CD8-positive, alpha-beta memory T cell (primary cell): Measurements from ENCODE around the gene SEMA5B. TPM values are rescaled to one million over a fixed set of nuclear protein-coding genes. Genes with fewer than 3 reads are reported as not detected.
A peak's percentile ranks its signal among the peaks of the same experiment; 100 is the strongest.

ENCODE experiments used
- CTCF ChIA-PET: fragments of 350-600 bp; sonication (Branson Sonifier 250); formaldehyde crosslinking; loops from one replicate; lab custom pipeline; 2021; ENCODE audit warnings: antibody characterized with exemption; lab: Charles Lee
- POLR2A ChIA-PET: fragments of 350-600 bp; sonication (Branson Sonifier 250); formaldehyde crosslinking; loops from one replicate; lab custom pipeline; 2021; ENCODE audit warnings: antibody characterized with exemption; lab: Charles Lee
- DNase-seq, 5 donors: peaks; one replicate each; pipeline versions ENCODE4 v3.0.0 to v3.0.0-alpha.2; 2020 to 2022; ENCODE audit warnings: mixed read lengths in 1 of 5
- H3K27ac ChIP-seq: one replicate; pipeline ENCODE4 v1.7.0; 2013; ENCODE audit warnings: low read depth, mild to moderate bottlenecking, low read length, moderate library complexity
- H3K27me3 ChIP-seq: 2 replicates; pipeline ENCODE4 v1.7.0; 2013; ENCODE audit warnings: low read length, mild to moderate bottlenecking; ENCODE audit not compliant: insufficient read depth, poor library complexity, severe bottlenecking
- H3K36me3 ChIP-seq: 2 replicates; pipeline ENCODE4 v1.7.0; 2013; ENCODE audit warnings: mild to moderate bottlenecking, low read length, moderate library complexity; ENCODE audit not compliant: insufficient read depth
- H3K4me1 ChIP-seq: 2 replicates; pipeline ENCODE4 v1.7.0; 2013; ENCODE audit warnings: mild to moderate bottlenecking, low read length, moderate library complexity; ENCODE audit not compliant: insufficient read depth
- H3K4me3 ChIP-seq: 2 replicates; pipeline ENCODE4 v1.7.0; 2013; ENCODE audit warnings: mild to moderate bottlenecking, low read length
- H3K9me3 ChIP-seq: 2 replicates; pipeline ENCODE4 v1.7.0; 2013; ENCODE audit warnings: mild to moderate bottlenecking, low read length
- H3K27ac Mint-ChIP-seq, 8 donors: one replicate each; pipeline ENCODE4 v1.8.0; 2020 to 2021; ENCODE audit warnings: mixed read lengths in 8 of 8, mild to moderate bottlenecking in 6 of 8, inconsistent platforms in 3 of 8, moderate library complexity in 3 of 8
- H3K27me3 Mint-ChIP-seq, 2 donors: one replicate each; pipeline ENCODE4 v1.8.0; 2020 to 2021; ENCODE audit warnings: mixed read lengths in 2 of 2, mild to moderate bottlenecking in 1 of 2, moderate library complexity in 1 of 2
- H3K36me3 Mint-ChIP-seq, 3 donors: one replicate each; pipeline ENCODE4 v1.8.0; 2020 to 2021; ENCODE audit warnings: mixed read lengths in 3 of 3, inconsistent platforms in 1 of 3, mild to moderate bottlenecking in 1 of 3
- H3K4me1 Mint-ChIP-seq, 3 donors: one replicate each; pipeline ENCODE4 v1.8.0; 2020 to 2021; ENCODE audit warnings: mixed read lengths in 3 of 3, inconsistent platforms in 1 of 3, mild to moderate bottlenecking in 1 of 3
- H3K4me3 Mint-ChIP-seq, 7 donors: one replicate each; pipeline ENCODE4 v1.8.0; 2020 to 2021; ENCODE audit warnings: mixed read lengths in 7 of 7, mild to moderate bottlenecking in 6 of 7, moderate library complexity in 4 of 7, inconsistent platforms in 2 of 7
- H3K9me3 Mint-ChIP-seq, 5 donors: one replicate each; pipeline ENCODE4 v1.8.0; 2020 to 2022; ENCODE audit warnings: mixed read lengths in 5 of 5, mild to moderate bottlenecking in 3 of 5, moderate library complexity in 2 of 5, inconsistent platforms in 1 of 5
- polyA plus RNA-seq: library from polyadenylated mRNA; unstranded; fragments of 300-500 nt; fragmentation: Illumina TruSeq; gene quantifications from one replicate; pipeline ENCODE4 v1.2.3, GENCODE V29; 2021
- total RNA-seq, 2 experiments: library from RNA; stranded (reverse); gene quantifications; one replicate each; pipeline ENCODE4 v1.2.3, GENCODE V29; 2021

The SEMA5B gene
- total and polyA plus RNA-seq, 3 experiments from 2014 or later: not detected

DNA sequence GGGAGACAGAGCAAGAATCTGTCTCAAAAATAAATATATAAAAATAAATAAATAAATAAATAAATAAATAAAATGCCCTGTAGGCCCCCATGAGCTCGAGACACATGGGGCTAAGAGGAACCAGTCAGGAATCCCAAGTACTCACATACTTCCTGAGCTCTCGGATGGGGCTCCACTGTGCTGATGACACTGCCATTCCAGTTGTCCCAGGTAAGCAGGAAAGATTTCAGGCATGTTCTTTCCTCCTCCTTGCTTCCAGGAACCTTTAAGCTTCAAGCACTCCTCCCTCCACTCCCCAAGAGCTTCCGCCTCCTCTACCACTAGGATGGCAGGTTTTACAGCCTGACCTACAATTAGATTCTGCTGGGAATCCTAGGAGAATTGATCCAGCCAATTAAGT, 119.3 kb downstream of the SEMA5B start:
- no peak for DNase-seq
- ChIA-PET CTCF (interaction anchor here (0.9 kb wide), 1 partner anchor 9 kb away, joined by 4 read pairs; no protein-coding TSS in a partner anchor), POLR2A (no interaction called here)
- no peaks in the 10 kb centered on the region for H3K4me1 ChIP-seq
- Mint-ChIP-seq H3K36me3 (peaks cover 0 to 3% (median 0%) of the 10 kb centered on the region in 3 donors), H3K27ac (no peak overlapping the region), H3K4me1 (no peaks in the 10 kb centered on the region), H3K4me3 (no peak overlapping the region), H3K9me3 (peaks cover 2 to 6% (median 3%) of the 10 kb centered on the region in 5 donors), H3K27me3 (peaks cover 14 to 59% of the 10 kb centered on the region in 2 donors)
- H3K36me3 ChIP-seq: no peaks in the 10 kb centered on the region
- peaks cover 4% of the 10 kb centered on the region for H3K27me3 ChIP-seq
- H3K4me3 ChIP-seq: no peak overlapping the region
- no peaks in the 10 kb centered on the region for H3K9me3 ChIP-seq
- no peak overlapping the region for H3K27ac ChIP-seq

GRCh38 chr3:122907471-122907870, 120.1 kb downstream of the SEMA5B start:
- peaks cover 2 to 6% (median 3%) of the 10 kb centered on the region in 5 donors for H3K9me3 Mint-ChIP-seq
- Histone ChIP-seq H3K4me3 (no peak overlapping the region), H3K9me3 (no peaks in the 10 kb centered on the region), H3K27ac (no peak overlapping the region), H3K36me3 (no peaks in the 10 kb centered on the region), H3K4me1 (no peaks in the 10 kb centered on the region), H3K27me3 (peaks cover 4% of the 10 kb centered on the region)
- ChIA-PET CTCF (no interaction called here), POLR2A (no interaction called here)
- no peak overlapping the region for H3K27ac Mint-ChIP-seq
- no peaks in the 10 kb centered on the region for H3K4me1 Mint-ChIP-seq
- H3K27me3 Mint-ChIP-seq: peaks cover 14 to 63% of the 10 kb centered on the region in 2 donors
- H3K4me3 Mint-ChIP-seq: no peak overlapping the region
- H3K36me3 Mint-ChIP-seq: peaks cover 0 to 3% (median 0%) of the 10 kb centered on the region in 3 donors
- no peak for DNase-seq

DNA sequence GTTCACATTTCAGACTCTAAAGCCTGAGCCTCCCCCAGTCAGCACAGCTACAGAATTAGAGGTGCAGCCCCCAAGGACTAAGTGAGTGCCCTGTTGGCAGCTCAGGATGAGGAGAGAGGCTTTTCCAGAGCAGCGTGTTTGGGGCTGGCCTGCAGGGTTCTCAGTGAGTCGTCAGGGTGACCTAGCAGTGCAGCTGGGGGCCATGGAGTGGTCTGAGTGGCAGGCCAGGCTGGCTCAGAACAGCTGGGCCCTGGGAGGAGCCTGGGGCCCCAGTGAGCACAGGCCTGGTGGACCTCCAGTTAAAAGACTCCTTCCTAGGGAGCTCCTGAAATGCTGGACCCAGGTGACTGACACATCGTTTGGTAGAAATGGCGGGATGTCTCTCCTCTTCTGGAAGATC, 124.4 kb downstream of the SEMA5B start:
- peaks cover 1 to 44% of the 10 kb centered on the region in 2 donors for H3K27me3 Mint-ChIP-seq
- H3K36me3 Mint-ChIP-seq: peaks cover 0 to 3% (median 0%) of the 10 kb centered on the region in 3 donors
- ChIA-PET CTCF (no interaction called here), POLR2A (no interaction called here)
- H3K4me3 Mint-ChIP-seq: no peak overlapping the region
- no peak overlapping the region for H3K27ac ChIP-seq
- H3K9me3 Mint-ChIP-seq: peaks cover 2 to 6% (median 3%) of the 10 kb centered on the region in 5 donors
- H3K4me1 ChIP-seq: no peaks in the 10 kb centered on the region
- H3K36me3 ChIP-seq: no peaks in the 10 kb centered on the region
- no peak overlapping the region for H3K4me3 ChIP-seq
- H3K4me1 Mint-ChIP-seq: no peaks in the 10 kb centered on the region
- no peaks in the 10 kb centered on the region for H3K9me3 ChIP-seq
- no peak for DNase-seq
- H3K27ac Mint-ChIP-seq: no peak overlapping the region
- H3K27me3 ChIP-seq: no peaks in the 10 kb centered on the region

GRCh38 chr3:122902326-122902725, 125.2 kb downstream of the SEMA5B start:
- ChIA-PET CTCF (no interaction called here), POLR2A (no interaction called here)
- H3K4me1 Mint-ChIP-seq: no peaks in the 10 kb centered on the region

GRCh38 chr3:122898298-122898697, 129.3 kb downstream of the SEMA5B start:
- peaks cover 5 to 30% of the 10 kb centered on the region in 2 donors for H3K27me3 Mint-ChIP-seq
- no peaks in the 10 kb centered on the region for H3K9me3 ChIP-seq
- H3K9me3 Mint-ChIP-seq: no peaks in the 10 kb centered on the region
- H3K4me1 Mint-ChIP-seq: peaks cover 5 to 7% (median 6%) of the 10 kb centered on the region in 3 donors
- no peaks in the 10 kb centered on the region for H3K27me3 ChIP-seq
- no peaks in the 10 kb centered on the region for H3K36me3 Mint-ChIP-seq
- no peak overlapping the region for H3K4me3 ChIP-seq
- H3K27ac Mint-ChIP-seq: no peak overlapping the region
- H3K27ac ChIP-seq: no peak overlapping the region
- no peaks in the 10 kb centered on the region for H3K36me3 ChIP-seq
- H3K4me1 ChIP-seq: no peaks in the 10 kb centered on the region
- POLR2A ChIA-PET: no interaction called here
- CTCF ChIA-PET: interaction anchor here (1.3 kb wide), 1 partner anchor 10 kb away, joined by 4 read pairs; no protein-coding TSS in a partner anchor
- no peak overlapping the region for H3K4me3 Mint-ChIP-seq
- DNase-seq: no peak

More at GRCh38 chr3:122902326-122902725, 125.2 kb downstream of the SEMA5B start:
- Histone ChIP-seq H3K27ac (no peak overlapping the region), H3K27me3 (no peaks in the 10 kb centered on the region), H3K36me3 (no peaks in the 10 kb centered on the region), H3K4me3 (no peak overlapping the region), H3K4me1 (no peaks in the 10 kb centered on the region), H3K9me3 (no peaks in the 10 kb centered on the region)
- no peak for DNase-seq
- peaks cover 0 to 3% (median 0%) of the 10 kb centered on the region in 3 donors for H3K36me3 Mint-ChIP-seq
- peaks cover 1 to 47% of the 10 kb centered on the region in 2 donors for H3K27me3 Mint-ChIP-seq
- H3K4me3 Mint-ChIP-seq: no peak overlapping the region
- H3K9me3 Mint-ChIP-seq: peaks cover 2 to 6% (median 3%) of the 10 kb centered on the region in 5 donors
- no peak overlapping the region for H3K27ac Mint-ChIP-seq

GRCh38 chr3:122893754-122894668, 133.6 kb downstream of the SEMA5B start:
- CTCF ChIA-PET: no interaction called here

DNA sequence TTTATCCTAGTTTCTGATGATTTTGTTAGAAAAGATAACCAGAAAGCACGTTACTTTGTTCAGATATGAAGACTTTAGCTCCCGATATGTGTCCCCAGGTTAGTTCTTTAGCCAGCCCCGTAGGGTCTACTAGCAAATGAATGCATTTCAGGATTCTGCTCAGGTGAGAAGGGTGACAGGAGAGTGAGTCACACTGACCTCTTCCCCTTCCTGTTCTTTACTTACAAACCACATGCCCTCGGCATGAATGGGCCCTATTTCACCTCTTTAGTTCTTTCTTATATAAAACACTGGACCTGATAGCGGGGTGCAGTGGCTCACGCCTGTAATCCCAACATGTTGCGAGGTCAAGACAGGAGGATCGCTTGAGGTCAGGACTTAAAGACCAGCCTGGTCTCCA, 134.3 kb downstream of the SEMA5B start:
- Histone ChIP-seq H3K36me3 (no peaks in the 10 kb centered on the region), H3K9me3 (no peaks in the 10 kb centered on the region), H3K4me1 (no peaks in the 10 kb centered on the region), H3K27ac (no peak overlapping the region), H3K27me3 (no peaks in the 10 kb centered on the region), H3K4me3 (no peak overlapping the region)
- ChIA-PET POLR2A (no interaction called here), CTCF (no interaction called here)
- Mint-ChIP-seq H3K4me3 (no peak overlapping the region), H3K4me1 (peaks cover 12 to 14% (median 12%) of the 10 kb centered on the region in 3 donors), H3K27ac (peak overlapping the region in 3 of 8 donors; percentile 6 to 36 (median 7)), H3K27me3 (peaks cover 5 to 9% of the 10 kb centered on the region in 2 donors), H3K9me3 (no peaks in the 10 kb centered on the region), H3K36me3 (peaks cover 0 to 2% (median 0%) of the 10 kb centered on the region in 3 donors)
- no peak for DNase-seq

More at GRCh38 chr3:122893754-122894668, 133.6 kb downstream of the SEMA5B start:
- no peaks in the 10 kb centered on the region for H3K4me1 ChIP-seq
- Mint-ChIP-seq H3K4me1 (peaks cover 12 to 14% (median 12%) of the 10 kb centered on the region in 3 donors), H3K36me3 (no peaks in the 10 kb centered on the region), H3K27ac (peak overlapping the region in 2 of 8 donors; percentile 6 to 7), H3K27me3 (peaks cover 5 to 17% of the 10 kb centered on the region in 2 donors), H3K4me3 (no peak overlapping the region), H3K9me3 (no peaks in the 10 kb centered on the region)
- no peak for DNase-seq
- H3K9me3 ChIP-seq: no peaks in the 10 kb centered on the region
- H3K27ac ChIP-seq: no peak overlapping the region
- POLR2A ChIA-PET: no interaction called here
- no peak overlapping the region for H3K4me3 ChIP-seq
- no peaks in the 10 kb centered on the region for H3K36me3 ChIP-seq
- H3K27me3 ChIP-seq: no peaks in the 10 kb centered on the region
